ENCODE results near the gene CLIC1.

CLIC1 gene

GRCh38 chr6:31737991-31738979, 2.0 kb upstream of the CLIC1 start:
- DNase-seq = peak; percentile 63 to 99

DNA sequence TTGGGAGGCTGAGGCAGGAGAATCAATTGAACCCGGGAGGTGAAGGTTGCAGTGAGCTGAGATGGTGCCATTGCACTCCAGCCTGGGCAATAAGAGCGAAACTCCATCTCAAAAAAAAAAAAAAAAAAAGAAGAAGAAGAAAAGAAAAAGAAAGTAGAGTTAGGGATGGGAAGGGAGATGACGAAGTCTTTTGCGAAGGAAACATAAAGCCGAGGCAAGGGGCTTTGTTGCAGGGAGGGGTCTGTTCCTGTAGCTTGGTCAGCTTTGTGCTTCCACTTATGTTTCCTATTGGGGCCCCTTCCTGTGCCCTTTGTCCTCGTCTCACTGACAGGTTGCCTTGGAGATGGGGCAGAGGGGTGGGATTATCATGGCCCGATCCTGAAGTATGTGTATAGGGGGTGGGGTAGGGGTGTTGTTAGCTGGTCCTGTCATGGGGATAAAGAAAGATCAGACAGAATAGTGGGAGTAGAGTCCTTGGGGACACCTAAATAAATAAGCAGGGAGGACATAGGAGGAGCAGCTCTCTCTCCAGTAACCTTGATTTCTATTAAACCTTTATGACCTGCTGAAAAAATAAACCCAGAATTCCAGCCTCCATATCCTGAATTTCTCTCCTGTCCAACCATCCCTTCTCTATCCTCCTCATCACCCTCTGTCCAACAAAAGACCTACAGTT, 1.1 kb upstream of the CLIC1 start:
- peak; percentile 9 to 42 for DNase-seq

DNA sequence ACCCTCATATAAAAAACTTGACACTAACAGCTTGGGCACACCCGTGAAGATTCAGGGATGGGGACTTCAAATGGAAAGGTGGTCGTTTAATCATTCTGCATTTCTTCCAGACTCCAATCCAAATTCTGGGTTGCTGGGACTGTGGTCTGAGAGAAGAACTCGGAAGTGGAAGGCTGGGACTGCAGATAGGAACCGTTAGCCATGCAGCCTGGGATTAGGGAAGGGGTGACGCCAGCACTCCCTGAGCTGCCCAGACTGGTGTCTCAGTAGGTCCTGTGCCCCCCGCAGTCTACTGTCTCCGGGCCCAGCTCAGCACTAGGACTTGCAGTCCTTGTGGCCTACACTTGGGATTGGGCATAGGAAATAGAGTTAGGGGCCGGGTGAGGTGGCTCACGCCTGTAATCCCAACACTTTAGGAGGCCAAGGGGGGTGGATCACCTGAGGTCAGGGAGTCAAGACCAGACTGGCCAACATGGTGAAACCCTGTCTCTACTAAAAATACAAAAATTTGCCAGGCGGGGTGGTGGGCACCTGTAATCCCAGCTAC, 511 bp upstream of the CLIC1 start:
- peak in 1 of 2 donors; percentile 52 for DNase-seq

- peak; percentile 49 to 85 for DNase-seq
Measured at GRCh38 chr6:31734821-31735406, 1.4 kb downstream of the CLIC1 start.

- no peak for DNase-seq
Measured at GRCh38 chr6:31734247-31734820, 2.0 kb downstream of the CLIC1 start.

DNA sequence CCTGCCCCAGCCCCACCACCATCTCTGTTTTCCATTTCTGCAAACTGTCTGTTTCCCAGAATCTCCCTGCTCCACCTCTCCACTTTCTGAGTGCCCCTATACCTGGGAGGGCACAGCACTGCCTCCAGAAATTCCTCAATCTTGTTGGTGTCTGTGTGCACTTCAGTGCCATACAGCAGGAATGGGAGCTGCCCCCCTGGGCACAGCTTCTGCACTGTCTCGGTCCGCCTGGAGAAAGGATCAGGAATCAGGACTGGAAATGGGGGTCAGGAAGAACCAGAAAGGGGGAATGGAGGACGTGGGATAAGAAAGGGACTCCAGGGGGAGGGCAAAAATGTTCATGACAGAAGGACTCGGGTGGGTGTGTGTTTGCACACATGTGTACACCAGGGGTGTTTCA, 2.6 kb downstream of the CLIC1 start:
- DNase-seq = no peak

DNA sequence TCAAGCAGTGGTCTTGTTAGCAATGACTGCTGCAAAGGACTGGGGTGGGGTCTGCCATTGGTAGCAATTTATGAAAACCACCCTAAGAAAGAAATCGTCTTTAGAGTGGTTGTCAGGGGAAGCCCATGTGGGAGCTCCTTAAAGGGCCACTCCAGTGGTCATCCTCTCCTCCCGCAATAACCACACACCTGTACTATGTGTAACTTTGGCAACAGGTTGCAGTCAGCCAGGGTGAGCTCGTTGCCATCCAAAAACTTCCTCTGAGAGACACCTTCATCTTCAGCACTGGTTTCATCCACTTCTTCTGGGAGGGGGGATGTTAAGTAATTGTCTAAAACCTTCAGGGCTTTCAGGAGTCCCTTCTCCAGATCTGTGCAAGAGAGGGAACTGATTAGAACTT, 4.3 kb downstream of the CLIC1 start:
- DNase-seq = no peak

DNA sequence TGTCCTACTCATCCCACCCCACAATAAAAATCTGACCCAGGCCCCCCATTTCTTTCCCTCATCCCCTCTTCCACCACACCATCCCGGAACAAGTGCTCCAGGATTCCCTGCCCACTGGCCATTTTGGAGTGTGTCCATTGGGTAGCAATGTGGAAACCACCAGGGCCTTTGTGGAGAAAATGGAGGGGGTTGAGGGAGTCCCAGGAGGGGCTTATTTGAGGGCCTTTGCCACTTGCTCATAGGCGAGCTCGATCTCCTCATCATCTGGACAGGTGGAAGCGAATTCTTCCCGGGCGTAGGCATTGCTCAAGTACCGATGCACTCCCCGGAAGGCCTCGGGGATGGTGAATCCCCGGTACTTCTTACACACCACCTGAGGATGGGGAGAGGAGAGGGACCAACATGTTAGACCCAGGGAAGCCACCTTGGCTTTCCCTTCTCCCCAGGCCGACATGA, 5.7 kb downstream of the CLIC1 start:
- no peak for DNase-seq

GRCh38 chr6:31729979-31730630, 6.2 kb downstream of the CLIC1 start:
- peak; percentile 57 to 85 for DNase-seq

- peak; percentile 52 to 95 for DNase-seq
Measured at GRCh38 chr6:31729515-31729978, 6.8 kb downstream of the CLIC1 start.

DNA sequence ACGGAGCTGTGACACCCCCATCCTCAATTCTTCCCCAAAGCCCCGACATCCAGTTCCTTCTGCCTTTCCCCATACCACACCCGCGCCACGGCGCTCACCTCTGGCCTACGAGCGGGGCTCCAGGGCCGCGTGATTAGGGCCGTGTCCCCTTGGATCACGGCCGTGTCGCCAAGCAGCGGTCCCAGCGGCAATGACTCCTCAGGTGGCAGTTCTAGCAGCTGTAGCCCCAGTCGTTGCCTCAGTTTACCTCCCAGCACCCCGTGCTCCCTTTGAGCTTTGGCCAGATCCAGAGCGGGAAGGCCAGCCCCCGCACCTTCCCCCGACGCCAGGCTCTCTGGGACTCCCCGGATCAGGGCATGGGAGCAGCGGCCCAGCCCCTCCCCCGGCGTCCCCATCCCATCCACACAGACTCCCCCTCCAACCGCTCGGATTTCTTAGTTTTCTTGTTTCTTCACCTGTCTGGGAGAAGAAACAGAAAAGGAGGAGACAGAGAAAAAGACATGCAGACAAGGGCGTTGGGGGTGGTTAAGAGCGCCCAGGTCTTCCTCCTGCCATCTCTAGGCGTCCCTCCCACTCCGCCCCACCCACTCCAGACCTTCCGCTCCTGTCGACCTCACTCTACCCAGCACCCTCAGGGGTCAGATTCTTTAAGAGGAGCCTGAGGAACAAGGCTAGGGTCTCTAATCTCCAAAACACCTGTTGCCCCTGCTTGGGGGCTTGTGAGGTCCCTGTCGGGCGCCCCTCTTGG, 7.4 kb downstream of the CLIC1 start, which contains the start of gene DDAH2:
Gene DDAH2 (minus strand): TSS at position 533 of the 748 bp plus-strand sequence. CDS start 138 bp downstream, at position 395.
- no peak for DNase-seq

- peak in 1 of 2 donors; percentile 87 for DNase-seq
Measured at GRCh38 chr6:31727717-31728671, 8.3 kb downstream of the CLIC1 start.

DNA sequence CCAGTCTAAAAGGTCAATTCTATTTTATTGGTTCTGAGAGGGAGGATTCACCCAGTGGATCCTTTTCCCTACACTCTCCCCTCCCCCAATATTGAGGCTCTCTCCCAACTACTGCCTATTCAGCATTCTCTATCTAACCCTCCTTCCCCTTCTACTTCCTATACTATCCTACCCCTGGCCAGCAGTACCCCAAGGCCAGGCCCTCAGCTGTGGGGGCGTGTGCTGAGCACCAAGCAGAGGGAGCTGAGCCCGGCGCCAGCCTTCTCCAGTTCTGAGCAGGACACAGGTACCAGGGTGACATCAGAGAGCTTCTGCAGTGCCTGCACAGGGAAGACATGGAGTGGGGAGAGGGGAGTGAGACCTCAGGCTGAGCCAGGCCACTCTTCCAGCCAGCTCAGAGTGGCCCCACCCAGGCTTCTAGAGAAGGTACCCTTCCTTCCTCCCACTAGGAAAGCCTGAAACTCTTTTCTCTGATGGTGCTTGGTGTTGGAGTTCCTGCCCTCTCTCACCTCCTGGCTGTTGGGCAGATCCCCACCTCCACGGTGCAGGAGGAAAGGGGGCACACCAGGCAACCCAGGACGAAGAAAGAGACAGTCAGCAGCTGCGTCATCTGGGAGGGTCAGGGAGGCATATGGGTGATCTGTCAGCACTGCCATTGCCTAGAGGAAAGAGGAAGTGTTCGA, 9.2 kb downstream of the CLIC1 start:
- peak in 1 of 2 donors; percentile 45 for DNase-seq

DNA sequence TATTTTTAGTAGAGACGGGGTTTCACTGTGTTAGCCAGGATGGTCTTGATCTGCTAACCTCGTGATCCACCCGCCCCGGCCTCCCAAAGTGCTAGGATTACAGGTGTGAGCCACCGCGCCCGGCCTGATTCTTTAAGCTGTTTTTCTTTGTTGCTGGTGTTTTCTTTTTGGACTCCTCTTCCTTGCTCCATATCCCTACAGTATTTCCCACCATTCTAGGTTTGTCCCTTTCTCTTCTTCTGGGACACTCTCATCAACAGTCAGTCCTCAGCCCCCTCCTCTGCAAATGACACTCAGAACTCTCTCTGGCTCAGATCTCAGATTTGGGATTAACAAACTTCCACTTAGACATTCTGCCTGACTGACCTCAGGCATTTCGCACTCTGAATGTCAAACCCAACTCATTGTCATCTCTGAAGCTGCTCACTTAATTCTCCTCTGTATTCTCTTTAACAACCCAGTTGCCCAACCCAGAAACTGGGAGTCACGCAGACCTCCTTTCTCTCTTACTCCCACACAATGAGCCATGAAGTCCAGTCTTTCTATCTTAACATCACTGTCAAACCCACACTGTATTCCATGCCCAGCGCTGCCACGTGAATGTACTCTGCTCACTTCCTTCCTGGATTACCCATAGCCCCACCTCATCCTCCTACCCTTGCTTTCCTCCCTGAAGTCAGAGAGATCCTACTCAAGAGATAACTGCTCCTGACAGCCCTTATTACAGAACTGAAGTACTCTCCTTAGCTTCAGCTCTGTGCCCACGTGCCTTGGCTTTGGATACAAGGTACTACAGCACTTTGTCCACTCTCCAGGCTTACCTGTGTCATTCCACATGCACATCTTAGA, 10.6 kb downstream of the CLIC1 start:
- peak in 1 of 2 donors; percentile 79 for DNase-seq

DNA sequence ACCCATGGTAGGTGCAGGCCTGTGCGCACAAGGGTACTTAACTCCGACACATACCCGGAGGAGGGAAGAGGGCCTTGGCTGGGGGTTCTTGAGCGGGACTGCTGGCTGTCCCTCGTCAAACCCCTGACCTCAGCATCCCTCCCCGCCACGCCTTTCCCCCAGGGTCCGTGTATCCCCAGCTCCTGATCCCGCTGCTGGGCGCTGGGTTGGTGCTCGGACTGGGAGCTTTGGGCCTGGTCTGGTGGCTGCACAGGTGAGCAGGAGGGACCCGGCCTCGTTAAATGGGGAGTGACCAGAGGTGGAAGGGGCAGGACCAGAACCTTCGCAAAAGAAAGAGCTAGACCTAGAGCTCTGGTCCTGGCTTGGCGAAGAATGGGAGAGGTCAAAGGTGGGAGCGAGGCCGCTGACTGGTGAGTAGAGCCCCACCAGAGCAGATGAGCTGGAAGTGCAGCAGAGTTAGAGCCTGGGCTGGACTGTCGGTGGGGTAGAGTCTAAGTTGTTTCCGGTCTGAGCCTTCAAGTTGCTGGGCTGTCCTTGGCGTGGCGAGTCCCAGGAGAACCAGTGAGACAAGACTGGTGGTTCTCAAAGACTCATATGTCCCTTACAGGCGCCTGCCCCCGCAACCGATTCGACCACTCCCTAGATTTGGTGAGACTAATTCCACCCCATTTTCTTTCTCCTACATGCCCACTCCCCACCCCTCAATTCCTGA, 12.2 kb downstream of the CLIC1 start:
- DNase-seq = no peak

DNA sequence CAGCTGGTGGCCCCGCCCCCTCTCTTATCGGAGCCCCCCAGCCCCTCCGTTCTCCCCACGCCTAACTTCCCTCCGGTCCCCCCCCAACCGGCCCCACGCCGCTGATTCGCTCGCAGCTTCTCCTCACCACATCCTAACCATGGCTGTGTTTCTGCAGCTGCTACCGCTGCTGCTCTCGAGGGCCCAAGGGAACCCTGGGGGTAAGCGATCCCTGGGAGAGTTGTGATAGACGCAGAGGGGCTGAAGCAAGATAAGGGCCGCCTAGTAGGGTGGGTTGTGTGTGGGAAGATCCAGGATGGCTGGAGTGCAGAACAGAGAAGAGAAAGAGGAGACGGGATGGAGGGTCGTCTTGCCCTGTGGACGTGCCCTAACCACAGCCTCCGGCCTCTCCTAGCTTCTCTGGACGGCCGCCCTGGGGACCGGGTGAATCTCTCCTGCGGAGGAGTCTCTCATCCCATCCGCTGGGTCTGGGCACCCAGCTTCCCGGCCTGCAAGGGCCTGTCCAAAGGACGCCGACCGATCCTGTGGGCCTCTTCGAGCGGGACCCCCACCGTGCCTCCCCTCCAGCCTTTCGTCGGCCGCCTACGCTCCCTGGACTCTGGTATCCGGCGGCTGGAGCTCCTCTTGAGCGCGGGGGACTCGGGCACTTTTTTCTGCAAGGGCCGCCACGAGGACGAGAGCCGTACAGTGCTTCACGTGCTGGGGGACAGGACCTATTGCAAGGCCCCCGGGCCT, 12.9 kb downstream of the CLIC1 start, which contains the start of gene MPIG6B:
Gene MPIG6B (plus strand): TSS at position 129 of the 735 bp plus-strand sequence. CDS start 11 bp downstream, at position 140.
- DNase-seq = peak in 1 of 2 donors; percentile 19

DNA sequence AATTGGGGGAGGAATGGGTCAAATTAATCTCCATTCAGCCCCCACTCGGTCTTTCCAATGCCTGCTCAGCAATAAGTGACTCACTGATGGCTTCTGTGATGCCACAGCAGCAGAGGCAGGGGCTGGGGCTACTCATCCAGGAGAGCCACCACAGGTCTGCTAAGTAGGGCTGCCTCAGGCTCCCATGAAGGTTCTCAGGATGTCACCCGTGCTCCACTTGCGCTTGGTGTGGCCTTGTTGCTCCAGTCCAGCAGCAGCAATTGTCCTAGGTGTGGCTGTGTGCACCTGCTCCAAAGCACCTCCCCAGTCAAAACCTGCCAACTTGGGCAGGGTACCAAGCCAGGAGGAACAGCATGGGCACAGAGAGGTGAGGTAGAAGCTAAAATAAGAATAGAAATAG, 14.2 kb downstream of the CLIC1 start:
- no peak for DNase-seq

All from bone marrow (tissue), 2 donors.